H1 (cell line): ENCODE measurements around the gene OTOS.

Experiments used
- BACH1 ChIP-seq: IDR thresholded peaks from 2 replicates; pipeline ENCODE4 v1.6.1; 2012; ENCODE audit warnings: low read length, improper control_type of control experiment
- CTBP2 ChIP-seq: IDR thresholded peaks from 2 replicates; pipeline ENCODE4 v1.7.0; 2011; ENCODE audit warnings: borderline replicate concordance, mild to moderate bottlenecking, moderate library complexity, mixed read lengths, low read length; ENCODE audit not compliant: insufficient read depth, insufficient read length
- CTCF ChIP-seq, 3 experiments: IDR thresholded peaks; 1 replicate in 2 of 3; 2 replicates in 1 of 3; pipeline versions ENCODE4 v1.5.1 to v1.6.1; 2011; ENCODE audit warnings: low read length in 3 of 3, mild to moderate bottlenecking in 3 of 3, inconsistent platforms in 2 of 3, low read depth in 1 of 3, moderate library complexity in 1 of 3; ENCODE audit not compliant: insufficient read depth in 1 of 3; ENCODE audit errors: control extremely low read depth in 1 of 3
- EP300 ChIP-seq, 2 experiments: IDR thresholded peaks; 1 replicate in 1 of 2; 2 replicates in 1 of 2; pipeline ENCODE4 v1.6.1; 2011 to 2012; ENCODE audit warnings: low read depth in 2 of 2, low read length in 2 of 2, mild to moderate bottlenecking in 2 of 2, borderline replicate concordance in 1 of 2, inconsistent platforms in 1 of 2, moderate library complexity in 1 of 2
- POLR2A ChIP-seq, 2 experiments: IDR thresholded peaks; 1 replicate in 1 of 2; 2 replicates in 1 of 2; pipeline ENCODE4 v1.6.1; 2011; ENCODE audit warnings: low read depth in 2 of 2, low read length in 2 of 2, mild to moderate bottlenecking in 2 of 2; ENCODE audit errors: control extremely low read depth in 1 of 2
- POLR2AphosphoS5 ChIP-seq: IDR thresholded peaks from 2 replicates; pipeline ENCODE4 v1.6.1; 2011; ENCODE audit warnings: low read depth, low read length
- RAD21 ChIP-seq, 2 experiments: IDR thresholded peaks in 1 of 2; conservative IDR thresholded peaks in 1 of 2; 2 replicates each; pipeline ENCODE4 v1.6.1; 2011; ENCODE audit warnings: low read depth in 2 of 2, low read length in 2 of 2, improper control_type of control experiment in 1 of 2, inconsistent platforms in 1 of 2, mild to moderate bottlenecking in 1 of 2, moderate library complexity in 1 of 2
- SIRT6 ChIP-seq: IDR thresholded peaks from one replicate; pipeline ENCODE4 v1.7.1; 2012; ENCODE audit warnings: low read length, inconsistent platforms
- SIX5 ChIP-seq: IDR thresholded peaks from 2 replicates; pipeline ENCODE4 v1.6.1; 2011; ENCODE audit warnings: mild to moderate bottlenecking, low read depth, low read length
- SUZ12 ChIP-seq: fragments of 200-600 bp; sonication (generic); IDR thresholded peaks from 2 replicates; pipeline ENCODE4 v1.6.1; 2012; ENCODE audit warnings: mild to moderate bottlenecking, inconsistent platforms, low read length, moderate library complexity, mixed read lengths
- TAF7 ChIP-seq: optimal IDR thresholded peaks from 2 replicates; pipeline ENCODE3; 2011; ENCODE audit warnings: low read depth, mild to moderate bottlenecking, inconsistent platforms, low read length, moderate library complexity, borderline replicate concordance
- YY1 ChIP-seq: IDR thresholded peaks from 2 replicates; pipeline ENCODE4 v1.6.1; 2011; ENCODE audit warnings: low read depth, mild to moderate bottlenecking, low read length

GRCh38 chr2:240123821-240124650, 16.4 kb downstream of the OTOS start:
- TF ChIP-seq POLR2AphosphoS5 (no peak), RAD21 (IDR thresholded peaks at IDR 0.05 in 1 of 2, conservative IDR thresholded peaks at IDR 0.05 in 1 of 2; ENCODE audit: low read depth in 2 of 2, low read length in 2 of 2) (no peak), TAF7 (no peak), EP300 (IDR thresholded peaks at IDR 0.05; ENCODE audit: borderline replicate concordance in 1 of 2, low read depth in 2 of 2, low read length in 2 of 2) (no peak), CTCF (IDR thresholded peaks at IDR 0.05; ENCODE audit: control extremely low read depth in 1 of 3, insufficient read depth in 1 of 3, low read depth in 1 of 3, low read length in 3 of 3) (no peak), SUZ12 (no peak), YY1 (no peak), SIX5 (no peak), SIRT6 (no peak), CTBP2 (no peak), POLR2A (IDR thresholded peaks at IDR 0.05; ENCODE audit: control extremely low read depth in 1 of 2, low read depth in 2 of 2, low read length in 2 of 2) (no peak), BACH1 (no peak)
